Measurements from ENCODE around the gene DUSP22.

GRCh38 chr6:282177-282866 lies 10.0 kb upstream of the DUSP22 start:
- TF ChIP-seq POLR2AphosphoS5 (IDR thresholded peaks at IDR 0.05; ENCODE audit: low read depth, low read length) = no peak
- no peak for TF ChIP-seq REST (IDR thresholded peaks at IDR 0.05; ENCODE audit: insufficient read depth in 1 of 2, low read depth in 2 of 2, low read length in 2 of 2)

Data from PFSK-1 (cell line).